ENCODE data around the gene SUGP2.

GRCh38 chr19:18991006-18991405, 42.3 kb downstream of the SUGP2 start:
- TF ChIP-seq, protein P1, sequence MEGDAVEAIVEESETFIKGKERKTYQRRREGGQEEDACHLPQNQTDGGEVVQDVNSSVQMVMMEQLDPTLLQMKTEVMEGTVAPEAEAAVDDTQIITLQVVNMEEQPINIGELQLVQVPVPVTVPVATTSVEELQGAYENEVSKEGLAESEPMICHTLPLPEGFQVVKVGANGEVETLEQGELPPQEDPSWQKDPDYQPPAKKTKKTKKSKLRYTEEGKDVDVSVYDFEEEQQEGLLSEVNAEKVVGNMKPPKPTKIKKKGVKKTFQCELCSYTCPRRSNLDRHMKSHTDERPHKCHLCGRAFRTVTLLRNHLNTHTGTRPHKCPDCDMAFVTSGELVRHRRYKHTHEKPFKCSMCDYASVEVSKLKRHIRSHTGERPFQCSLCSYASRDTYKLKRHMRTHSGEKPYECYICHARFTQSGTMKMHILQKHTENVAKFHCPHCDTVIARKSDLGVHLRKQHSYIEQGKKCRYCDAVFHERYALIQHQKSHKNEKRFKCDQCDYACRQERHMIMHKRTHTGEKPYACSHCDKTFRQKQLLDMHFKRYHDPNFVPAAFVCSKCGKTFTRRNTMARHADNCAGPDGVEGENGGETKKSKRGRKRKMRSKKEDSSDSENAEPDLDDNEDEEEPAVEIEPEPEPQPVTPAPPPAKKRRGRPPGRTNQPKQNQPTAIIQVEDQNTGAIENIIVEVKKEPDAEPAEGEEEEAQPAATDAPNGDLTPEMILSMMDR (IDR thresholded peaks at IDR 0.05), result no peak
- no peak for TF ChIP-seq POLR2A (IDR thresholded peaks at IDR 0.05)
